Measurements from ENCODE around the gene CNTNAP2.

DNA sequence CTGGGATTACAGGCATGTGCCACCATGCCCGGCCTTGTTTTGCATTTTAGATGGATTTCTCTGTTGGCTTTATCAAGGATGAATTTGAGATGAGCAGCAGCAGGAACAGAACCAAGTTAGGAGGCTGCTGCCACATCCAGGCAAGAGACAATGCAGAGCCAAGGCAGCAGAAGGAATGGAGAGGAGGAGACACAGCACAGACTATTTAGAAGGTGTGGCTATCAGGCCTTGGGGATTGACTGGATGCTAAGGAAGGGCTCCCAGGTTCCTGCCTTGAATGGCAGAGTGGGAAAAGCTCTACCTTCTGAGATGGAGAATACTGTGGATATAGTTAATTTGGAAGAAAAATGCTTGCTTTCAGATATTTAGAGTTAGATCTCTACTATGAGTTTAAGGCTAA, 1989.3 kb downstream of the CNTNAP2 start:
- TF ChIP-seq POLR2A (IDR thresholded peaks at IDR 0.05; ENCODE audit: low read length) (no peak), GATA1 (IDR thresholded peaks at IDR 0.05; ENCODE audit: low read depth, low read length) (no peak)
